Fibroblast of villous mesenchyme (primary cell): ENCODE measurements around the gene ZPLD1. TPM values are rescaled to one million over a fixed set of nuclear protein-coding genes. Genes with fewer than 3 reads are reported as not detected.

Source experiments
- DNase-seq: peaks from one replicate; pipeline ENCODE4 v3.0.0-alpha.2; 2010; ENCODE audit warnings: low read depth
- H3K4me3 ChIP-seq: 2 replicates; pipeline ENCODE4 v1.5.1; 2011; ENCODE audit warnings: low read depth, mild to moderate bottlenecking, low read length
- CTCF ChIP-seq: IDR thresholded peaks from 2 replicates; pipeline ENCODE4 v1.5.1; 2012; ENCODE audit warnings: low read depth, mild to moderate bottlenecking, low read length; ENCODE audit not compliant: insufficient read depth
- total RNA-seq: library from RNA; depleted of rRNA; stranded (reverse); fragments of >200 nt; gene quantifications from 2 replicates; pipeline ENCODE4 v1.2.3, GENCODE V29; 2012

Gene ZPLD1
- total RNA-seq, 1 donor = 0.43 TPM

- DNase-seq = no peak
- no peak for TF ChIP-seq CTCF
- H3K4me3 ChIP-seq = no peak overlapping the region
Observed at GRCh38 chr3:102484363-102484762, 49.5 kb downstream of the ZPLD1 start.

- H3K4me3 ChIP-seq = no peak overlapping the region
- DNase-seq = no peak
- no peak for TF ChIP-seq CTCF
Observed at GRCh38 chr3:102485701-102486100, 50.9 kb downstream of the ZPLD1 start.

- no peak for TF ChIP-seq CTCF
- no peak overlapping the region for H3K4me3 ChIP-seq
- peak; percentile 65 for DNase-seq
Observed at GRCh38 chr3:102488331-102488730, 53.5 kb downstream of the ZPLD1 start.

GRCh38 chr3:102492300-102492699, 57.5 kb downstream of the ZPLD1 start:
- DNase-seq = no peak
- no peak overlapping the region for H3K4me3 ChIP-seq
- no peak for TF ChIP-seq CTCF

- no peak for DNase-seq
- no peak for TF ChIP-seq CTCF
- no peak overlapping the region for H3K4me3 ChIP-seq
Observed at GRCh38 chr3:102497571-102497970, 62.8 kb downstream of the ZPLD1 start.

GRCh38 chr3:102505542-102505941, 70.7 kb downstream of the ZPLD1 start:
- TF ChIP-seq CTCF = no peak
- DNase-seq = no peak
- H3K4me3 ChIP-seq = no peak overlapping the region

- DNase-seq = no peak
- no peak overlapping the region for H3K4me3 ChIP-seq
- no peak for TF ChIP-seq CTCF
Observed at GRCh38 chr3:102510663-102511062, 75.8 kb downstream of the ZPLD1 start.
